IPS-11a (cell line): Measurements from ENCODE around the gene GTF3A.
A peak's percentile ranks its signal among the peaks of the same experiment; 100 is the strongest.

ENCODE experiments used
- H3K4me3 ChIP-seq: one replicate; pipeline ENCODE4 v1.5.1; 2013; ENCODE audit warnings: low read depth, low read length, control low read depth

GTF3A gene

GRCh38 chr13:27404680-27405079 is 19.7 kb upstream of the GTF3A start:
- H3K4me3 ChIP-seq = no peak overlapping the region

GRCh38 chr13:27405546-27406134 is 18.8 kb upstream of the GTF3A start:
- no peak overlapping the region for H3K4me3 ChIP-seq

- no peak overlapping the region for H3K4me3 ChIP-seq
Observed at GRCh38 chr13:27406178-27406939, 18.1 kb upstream of the GTF3A start.

DNA sequence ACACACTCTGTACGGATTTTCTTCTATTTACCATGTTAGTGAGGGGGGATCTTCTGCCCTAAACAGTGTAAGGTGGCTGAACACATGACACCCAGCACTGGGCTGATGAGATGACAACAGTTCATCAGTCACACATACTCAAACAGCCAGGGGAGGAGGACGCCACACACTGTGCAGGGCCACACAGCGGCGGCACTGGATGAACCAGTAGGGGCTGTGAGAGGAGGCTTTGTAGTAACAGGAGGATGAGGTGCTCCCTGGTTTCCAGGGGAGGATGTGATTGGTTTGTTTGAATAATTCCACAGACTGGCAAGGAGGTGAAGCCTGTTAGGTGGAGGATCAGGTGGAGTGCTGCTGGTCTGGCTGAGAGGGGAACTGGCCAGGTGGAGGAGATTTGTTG is 16.3 kb upstream of the GTF3A start:
- no peak overlapping the region for H3K4me3 ChIP-seq

DNA sequence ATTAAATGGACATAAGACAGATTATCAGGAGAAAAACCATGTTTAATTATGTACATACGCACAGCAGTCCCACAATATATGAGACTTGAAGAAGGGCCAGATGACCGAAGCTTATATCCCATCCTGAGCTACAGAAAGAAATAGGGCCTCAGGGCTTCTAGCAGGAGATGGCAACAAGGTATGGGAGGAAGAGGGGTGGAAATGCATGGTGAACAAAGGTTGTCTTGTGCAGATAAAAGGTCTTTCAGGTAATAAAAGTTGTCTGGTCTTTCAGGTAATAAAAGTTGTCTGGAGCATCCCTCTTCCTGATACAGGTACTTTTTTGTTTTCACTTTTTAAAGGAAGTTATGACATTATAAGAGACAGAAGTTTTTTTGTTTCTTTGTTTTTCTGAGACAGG is 15.4 kb upstream of the GTF3A start:
- no peak overlapping the region for H3K4me3 ChIP-seq

DNA sequence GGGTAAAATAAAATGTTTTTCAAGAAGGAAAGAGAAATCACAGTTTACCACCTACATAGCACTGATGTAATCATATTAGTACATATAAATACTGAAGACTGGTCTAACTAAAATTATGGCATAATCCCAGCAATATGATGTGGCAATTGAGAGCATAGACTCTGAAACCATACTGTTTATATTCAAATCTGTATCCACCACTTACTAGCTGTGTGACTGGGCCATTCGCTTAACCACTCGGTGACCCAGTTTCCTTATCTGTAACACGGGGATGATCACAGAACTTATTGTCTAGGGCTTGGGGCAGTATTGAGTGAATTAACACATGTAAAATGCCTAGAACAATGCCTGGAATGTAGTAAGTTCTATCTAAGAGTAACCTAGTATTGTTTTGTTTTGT is 13.1 kb upstream of the GTF3A start:
- no peak overlapping the region for H3K4me3 ChIP-seq

- no peak overlapping the region for H3K4me3 ChIP-seq
Observed at GRCh38 chr13:27415116-27415515, 9.3 kb upstream of the GTF3A start.

- no peak overlapping the region for H3K4me3 ChIP-seq
Observed at GRCh38 chr13:27419328-27419727, 5.1 kb upstream of the GTF3A start.

DNA sequence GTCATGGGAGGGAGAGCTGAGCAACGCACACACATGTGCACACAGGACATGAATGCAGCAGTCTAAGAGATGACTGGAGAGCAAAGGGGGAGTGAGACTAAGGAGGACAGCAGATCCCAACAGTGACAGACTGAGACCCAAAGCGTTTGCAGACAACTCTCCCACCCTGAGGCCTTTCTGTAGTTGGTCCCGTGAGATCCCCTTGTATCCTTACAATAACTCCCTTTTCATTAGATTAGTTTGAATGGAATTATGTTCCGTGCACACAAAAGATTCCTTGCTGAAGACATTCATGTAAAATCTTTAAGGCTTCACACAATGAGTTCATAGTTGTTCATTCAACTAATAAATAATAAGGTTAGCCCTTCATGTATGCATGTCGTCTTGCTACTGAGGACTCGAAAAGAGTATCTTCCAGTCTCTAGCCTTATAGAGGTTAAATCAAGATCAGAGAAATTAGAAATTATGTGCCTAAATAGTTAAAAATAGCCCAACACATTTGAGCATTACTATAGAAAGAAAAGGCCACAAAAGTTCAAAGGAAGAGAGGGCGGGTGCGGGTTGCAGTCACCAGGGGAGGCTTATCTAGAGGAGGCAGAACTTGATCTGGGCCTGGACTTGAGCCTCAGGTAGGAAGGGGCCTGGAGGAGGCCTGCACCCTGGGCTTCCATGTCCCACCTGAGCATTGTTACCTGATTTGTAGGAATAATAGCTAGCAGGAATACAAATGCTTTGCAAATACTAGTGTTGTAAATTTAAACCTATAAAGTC is 3.1 kb upstream of the GTF3A start:
- H3K4me3 ChIP-seq = no peak overlapping the region

DNA sequence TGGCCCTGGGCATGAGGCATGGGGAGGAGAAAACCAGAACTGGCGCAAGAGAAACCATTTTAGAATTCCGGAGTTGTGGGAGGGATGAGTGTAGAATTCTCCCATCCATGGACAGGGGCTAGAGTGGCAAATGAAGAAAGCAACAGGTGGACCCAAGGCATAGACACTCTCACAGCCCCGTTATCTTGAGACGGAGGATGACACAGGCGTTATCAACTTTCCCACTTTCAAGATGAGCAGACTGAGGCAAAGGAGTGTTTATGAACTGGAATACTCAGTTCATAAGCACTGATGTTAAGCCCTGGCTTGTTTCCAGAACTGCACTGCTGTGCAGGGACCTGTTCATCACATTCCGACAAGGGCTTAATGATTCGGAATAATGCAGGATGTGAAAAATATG is 1.1 kb upstream of the GTF3A start:
- H3K4me3 ChIP-seq = no peak overlapping the region

DNA sequence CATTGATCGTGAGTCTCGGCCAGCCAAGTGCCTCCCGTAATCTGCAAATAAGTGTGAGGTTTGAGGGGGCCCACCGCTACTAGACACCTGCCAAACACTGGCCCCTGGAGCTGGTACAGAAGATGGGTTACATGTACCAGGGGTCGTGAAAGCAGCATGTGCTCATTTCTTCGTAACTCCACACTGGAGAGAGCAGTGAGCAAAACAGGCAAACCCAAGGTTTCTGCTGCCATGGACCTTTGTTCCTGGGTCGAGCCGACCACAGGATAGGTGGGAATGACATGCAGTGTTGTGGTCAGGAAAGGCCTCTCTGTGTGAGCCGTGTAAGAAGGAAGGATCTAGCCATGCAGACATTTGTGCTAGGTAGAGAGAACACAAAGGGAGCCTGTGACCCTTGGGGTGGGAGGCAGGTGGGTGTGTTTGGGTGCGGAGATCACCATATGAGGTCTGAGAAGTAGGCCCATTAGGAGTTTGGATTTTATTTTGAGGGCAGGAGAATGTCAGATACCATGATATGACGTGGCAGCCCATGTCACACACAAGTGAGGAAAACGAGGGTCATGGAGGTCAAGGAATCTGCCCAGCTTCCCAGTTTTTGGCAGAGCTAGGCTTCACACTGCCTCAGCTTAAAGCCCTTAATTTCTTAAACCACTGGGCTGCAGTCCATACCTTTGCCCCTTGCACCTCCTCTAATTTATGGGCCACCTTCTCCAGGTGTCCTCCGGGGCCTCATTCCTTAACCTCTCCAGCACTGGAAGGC is 919 bp downstream of the GTF3A start:
- H3K4me3 ChIP-seq = peak overlapping the region; percentile 66

GRCh38 chr13:27425918-27426630 is 1.7 kb downstream of the GTF3A start:
- H3K4me3 ChIP-seq = peak overlapping the region; percentile 0

GRCh38 chr13:27427641-27428040 is 3.2 kb downstream of the GTF3A start:
- no peak overlapping the region for H3K4me3 ChIP-seq

GRCh38 chr13:27428160-27428559 is 3.7 kb downstream of the GTF3A start:
- no peak overlapping the region for H3K4me3 ChIP-seq

DNA sequence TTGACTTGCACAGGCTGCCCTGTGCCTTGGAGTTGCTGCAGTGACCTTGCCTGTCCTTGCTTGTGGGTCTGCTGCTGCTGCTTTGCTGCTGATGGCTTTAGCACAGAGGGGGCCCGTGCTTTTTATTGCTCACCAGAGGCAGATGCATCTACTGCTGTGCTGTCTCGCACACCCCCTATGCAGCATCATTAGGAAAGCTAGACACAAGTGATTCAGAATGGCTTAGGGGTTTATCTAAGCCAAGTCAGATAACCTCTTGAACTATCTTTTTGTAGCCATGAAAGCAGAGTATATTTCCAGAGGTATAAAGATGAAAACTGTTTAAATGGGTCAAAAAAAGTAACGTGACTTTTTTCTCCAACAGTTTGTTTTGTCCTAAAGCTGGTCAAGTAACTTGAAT is 7.8 kb downstream of the GTF3A start:
- H3K4me3 ChIP-seq = no peak overlapping the region

DNA sequence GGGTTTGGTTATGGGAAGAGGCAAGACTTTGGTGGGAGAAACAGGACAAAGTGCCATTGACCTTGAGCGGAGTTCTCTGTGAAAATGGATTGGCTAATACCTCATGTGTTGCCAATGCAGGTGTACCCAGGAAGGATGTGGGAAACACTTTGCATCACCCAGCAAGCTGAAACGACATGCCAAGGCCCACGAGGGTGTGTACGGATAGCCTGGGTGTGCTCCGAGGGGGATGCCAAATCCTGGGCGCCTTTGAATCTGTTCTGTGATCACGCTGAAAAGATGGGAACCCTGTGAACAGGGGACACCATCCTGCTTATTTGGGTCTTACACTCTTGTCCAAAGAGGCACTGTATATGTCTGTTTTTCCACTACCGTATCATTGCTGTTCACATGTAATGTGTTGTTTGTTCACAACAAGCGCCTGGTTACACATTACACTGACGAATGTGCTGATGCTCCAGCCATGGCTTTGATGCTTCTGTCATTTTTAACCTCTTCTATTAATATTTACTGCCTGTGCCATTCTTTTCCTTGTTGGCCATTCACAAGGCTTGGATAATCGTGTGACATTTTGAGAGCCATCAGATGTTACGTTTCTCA is 8.3 kb downstream of the GTF3A start:
- no peak overlapping the region for H3K4me3 ChIP-seq

DNA sequence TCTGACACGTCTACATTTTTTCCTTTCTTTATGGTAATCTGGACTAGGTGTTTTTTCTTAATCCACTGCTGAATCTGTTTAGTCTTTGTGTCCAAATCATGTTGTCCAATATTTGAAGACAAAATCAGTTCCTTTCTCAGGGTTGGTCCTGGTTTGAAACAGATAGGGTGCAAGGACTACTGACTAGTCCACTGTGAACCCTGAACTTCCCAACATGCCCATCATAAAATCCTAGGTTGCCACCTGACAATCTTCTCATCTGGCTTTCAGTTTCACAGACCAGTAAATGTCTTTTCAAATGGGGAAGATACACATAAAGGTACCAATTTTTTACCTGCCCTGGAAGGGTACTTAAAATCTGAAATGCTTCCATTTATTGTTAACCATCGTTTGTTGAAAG is 12.7 kb downstream of the GTF3A start:
- H3K4me3 ChIP-seq = no peak overlapping the region

- H3K4me3 ChIP-seq = no peak overlapping the region
Observed at GRCh38 chr13:27440408-27440807, 16.0 kb downstream of the GTF3A start.

DNA sequence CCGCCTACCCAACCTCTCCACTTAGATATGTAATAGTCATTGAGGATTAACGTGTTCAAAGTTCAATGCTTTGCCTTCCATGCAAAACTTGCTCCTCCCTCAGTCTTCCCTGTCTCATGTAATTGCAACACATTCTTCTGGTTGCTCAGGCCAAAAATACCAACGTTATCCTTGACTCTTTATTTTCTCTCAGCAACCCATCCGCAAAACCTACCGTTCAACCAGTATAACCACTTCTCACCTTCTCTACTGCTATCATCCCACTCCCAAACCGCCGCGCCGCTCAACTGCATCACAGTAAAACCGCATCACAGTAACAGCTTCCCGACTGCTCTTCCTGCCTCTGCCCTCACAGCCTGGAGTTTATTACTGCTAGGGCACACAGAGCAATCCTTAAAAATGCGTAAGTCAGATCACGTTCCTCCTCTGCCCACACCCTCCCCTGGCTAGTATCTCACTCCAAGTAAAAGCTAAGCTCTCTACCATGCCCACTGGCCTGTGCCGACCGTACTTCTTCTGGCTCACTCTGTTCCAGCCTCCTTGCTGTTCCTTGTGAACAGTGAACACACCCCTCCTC is 17.7 kb downstream of the GTF3A start:
- H3K4me3 ChIP-seq = no peak overlapping the region

GRCh38 chr13:27442797-27443196 is 18.4 kb downstream of the GTF3A start:
- H3K4me3 ChIP-seq = no peak overlapping the region
